ENCODE measurements around the gene CHST4. TPM values are rescaled to one million over a fixed set of nuclear protein-coding genes. Genes with fewer than 3 reads are reported as not detected.
"Not testable (repeated sequence)": the region's sequence is repeated elsewhere in the genome, so short reads cannot be mapped to it uniquely, and the experiment has no call there.

Gene CHST4
- total RNA-seq, 1 donor from 2014 or later: under 0.01 TPM

DNA sequence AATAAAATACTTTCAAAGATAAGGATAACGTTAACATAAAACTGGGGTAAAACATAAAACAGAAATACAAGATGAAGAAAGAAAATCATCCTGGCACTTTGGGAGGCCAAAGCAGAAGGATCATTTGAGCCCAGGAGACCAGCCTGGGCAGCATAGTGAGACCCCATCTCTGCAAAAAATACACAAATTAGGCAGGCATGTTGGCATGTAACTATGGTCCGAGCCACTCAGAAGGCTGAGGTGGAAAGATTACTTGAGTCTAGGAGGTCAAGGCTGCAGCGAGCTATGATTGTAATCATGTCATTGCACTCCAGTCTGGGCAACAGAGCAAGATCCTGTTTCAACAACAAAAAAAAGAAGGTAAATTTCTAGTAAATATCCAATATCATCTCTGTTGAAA is 31.1 kb downstream of the CHST4 start:
- Histone ChIP-seq H3K27me3 (ENCODE audit: control insufficient read depth, insufficient read depth, low read length) (no peaks in the 10 kb centered on the region), H3K4me3 (ENCODE audit: low read depth, low read length) (no peak overlapping the region), H3K36me3 (ENCODE audit: control insufficient read depth, insufficient read depth, low read length) (no peaks in the 10 kb centered on the region)
- no peak for DNase-seq (ENCODE audit: low read depth)
- FAIRE-seq: no peak
- TF ChIP-seq, protein P1, sequence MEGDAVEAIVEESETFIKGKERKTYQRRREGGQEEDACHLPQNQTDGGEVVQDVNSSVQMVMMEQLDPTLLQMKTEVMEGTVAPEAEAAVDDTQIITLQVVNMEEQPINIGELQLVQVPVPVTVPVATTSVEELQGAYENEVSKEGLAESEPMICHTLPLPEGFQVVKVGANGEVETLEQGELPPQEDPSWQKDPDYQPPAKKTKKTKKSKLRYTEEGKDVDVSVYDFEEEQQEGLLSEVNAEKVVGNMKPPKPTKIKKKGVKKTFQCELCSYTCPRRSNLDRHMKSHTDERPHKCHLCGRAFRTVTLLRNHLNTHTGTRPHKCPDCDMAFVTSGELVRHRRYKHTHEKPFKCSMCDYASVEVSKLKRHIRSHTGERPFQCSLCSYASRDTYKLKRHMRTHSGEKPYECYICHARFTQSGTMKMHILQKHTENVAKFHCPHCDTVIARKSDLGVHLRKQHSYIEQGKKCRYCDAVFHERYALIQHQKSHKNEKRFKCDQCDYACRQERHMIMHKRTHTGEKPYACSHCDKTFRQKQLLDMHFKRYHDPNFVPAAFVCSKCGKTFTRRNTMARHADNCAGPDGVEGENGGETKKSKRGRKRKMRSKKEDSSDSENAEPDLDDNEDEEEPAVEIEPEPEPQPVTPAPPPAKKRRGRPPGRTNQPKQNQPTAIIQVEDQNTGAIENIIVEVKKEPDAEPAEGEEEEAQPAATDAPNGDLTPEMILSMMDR (IDR thresholded peaks at IDR 0.05; ENCODE audit: insufficient read depth, low read length, severe bottlenecking): no peak

DNA sequence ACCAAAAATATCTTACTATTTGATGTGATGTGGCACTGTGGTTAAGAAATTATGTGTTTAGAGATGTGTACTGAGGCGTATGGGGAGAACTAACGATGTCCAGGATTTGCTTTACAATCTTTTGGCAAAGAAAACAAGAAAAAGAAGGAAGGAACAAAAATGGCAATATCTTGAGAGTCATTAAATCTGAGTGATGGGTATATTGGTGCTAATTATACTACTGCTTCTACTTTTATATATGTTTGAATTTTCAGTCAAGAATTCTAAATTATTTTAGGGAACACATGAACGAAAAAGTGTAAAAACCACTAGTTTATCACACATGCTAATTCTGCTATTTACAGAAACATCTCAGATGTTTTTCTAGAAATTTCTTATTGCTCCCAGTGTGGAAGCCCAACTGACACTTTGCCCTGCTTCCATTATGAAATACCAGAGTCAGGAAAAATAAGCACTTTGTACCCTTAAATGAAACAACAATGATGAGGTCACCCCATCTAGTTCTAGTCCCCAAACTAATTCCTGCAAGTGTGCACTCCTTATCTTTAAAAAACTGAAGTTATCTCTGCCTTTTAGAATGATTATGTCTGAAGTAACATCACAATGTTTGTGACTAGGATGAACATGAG is 31.8 kb downstream of the CHST4 start:
- Histone ChIP-seq H3K36me3 (ENCODE audit: control insufficient read depth, insufficient read depth, low read length) (no peaks in the 10 kb centered on the region), H3K4me3 (ENCODE audit: low read depth, low read length) (no peak overlapping the region), H3K27me3 (ENCODE audit: control insufficient read depth, insufficient read depth, low read length) (no peaks in the 10 kb centered on the region)
- DNase-seq (ENCODE audit: low read depth): no peak
- TF ChIP-seq, protein P1 (IDR thresholded peaks at IDR 0.05; ENCODE audit: insufficient read depth, low read length, severe bottlenecking): no peak
- FAIRE-seq: no peak

DNA sequence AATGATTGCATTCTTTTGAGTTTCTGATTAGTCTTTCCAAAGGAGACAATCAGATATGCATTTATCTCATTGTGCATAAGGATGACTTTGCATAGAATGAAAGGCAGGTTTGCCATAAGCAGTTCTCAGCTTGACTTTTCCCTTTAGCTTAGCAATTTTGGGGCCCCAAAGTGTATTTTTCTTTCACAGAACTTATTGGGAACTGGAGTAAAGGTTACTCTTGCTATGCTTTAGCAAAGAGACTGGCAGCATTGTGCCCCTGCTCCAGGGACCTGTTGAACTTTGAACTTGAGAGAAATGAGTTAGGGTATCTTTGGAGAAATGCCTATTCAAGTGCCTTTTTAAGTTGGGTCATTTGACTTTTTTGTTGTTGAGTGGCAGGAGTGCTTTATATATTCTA is 33.6 kb downstream of the CHST4 start:
- Histone ChIP-seq H3K36me3 (ENCODE audit: control insufficient read depth, insufficient read depth, low read length) (no peaks in the 10 kb centered on the region), H3K27me3 (ENCODE audit: control insufficient read depth, insufficient read depth, low read length) (no peaks in the 10 kb centered on the region), H3K4me3 (ENCODE audit: low read depth, low read length) (no peak overlapping the region)
- DNase-seq (ENCODE audit: low read depth): no peak
- TF ChIP-seq, protein P1 (IDR thresholded peaks at IDR 0.05; ENCODE audit: insufficient read depth, low read length, severe bottlenecking): no peak
- FAIRE-seq: no peak

DNA sequence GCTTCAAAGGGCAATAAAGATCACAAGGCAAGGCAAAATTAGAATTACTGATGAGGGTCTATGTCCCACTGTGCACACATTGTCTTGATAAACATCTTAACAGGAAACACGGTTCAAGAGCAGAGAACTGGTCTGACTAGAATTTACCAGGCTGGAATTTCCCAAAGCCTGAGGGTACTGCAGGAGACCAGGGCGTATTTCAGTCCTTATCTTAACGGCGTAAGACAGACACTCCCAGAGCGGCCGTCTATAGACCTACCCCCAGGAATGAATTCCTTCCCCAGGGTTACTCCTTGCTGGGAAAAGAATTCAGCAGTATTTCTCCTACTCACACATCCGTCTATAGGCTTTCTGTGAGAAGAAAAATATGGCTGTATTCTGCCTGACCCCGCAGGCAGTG is 35.7 kb downstream of the CHST4 start:
- H3K36me3 ChIP-seq (ENCODE audit: control insufficient read depth, insufficient read depth, low read length); H3K4me3 ChIP-seq (ENCODE audit: low read depth, low read length); H3K27me3 ChIP-seq (ENCODE audit: control insufficient read depth, insufficient read depth, low read length); FAIRE-seq; DNase-seq (ENCODE audit: low read depth): not testable (repeated sequence)

DNA sequence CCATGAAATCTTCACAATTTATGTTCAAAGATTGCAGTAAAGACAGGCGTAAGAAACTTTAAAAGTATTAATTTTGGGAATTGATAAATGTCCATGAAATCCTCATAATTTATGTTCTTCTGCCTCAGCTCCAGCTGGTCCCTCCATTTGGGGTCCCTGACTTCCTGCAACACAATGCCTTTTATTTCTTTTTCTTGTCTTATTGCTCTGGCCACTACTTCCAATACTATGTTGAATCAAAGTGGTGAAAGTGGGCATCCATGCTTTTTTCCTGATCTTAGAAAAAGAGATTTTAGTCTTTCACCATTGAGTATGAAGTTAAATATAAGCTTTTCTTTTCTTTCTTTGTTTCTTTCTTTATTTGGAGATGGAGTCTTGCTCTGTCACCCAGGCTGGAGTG is 36.3 kb downstream of the CHST4 start:
- Histone ChIP-seq H3K27me3 (ENCODE audit: control insufficient read depth, insufficient read depth, low read length) (no peaks in the 10 kb centered on the region), H3K4me3 (ENCODE audit: low read depth, low read length) (no peak overlapping the region), H3K36me3 (ENCODE audit: control insufficient read depth, insufficient read depth, low read length) (no peaks in the 10 kb centered on the region)
- TF ChIP-seq, protein P1 (IDR thresholded peaks at IDR 0.05; ENCODE audit: insufficient read depth, low read length, severe bottlenecking): no peak
- FAIRE-seq (no peak), DNase-seq (ENCODE audit: low read depth) (no peak)

DNA sequence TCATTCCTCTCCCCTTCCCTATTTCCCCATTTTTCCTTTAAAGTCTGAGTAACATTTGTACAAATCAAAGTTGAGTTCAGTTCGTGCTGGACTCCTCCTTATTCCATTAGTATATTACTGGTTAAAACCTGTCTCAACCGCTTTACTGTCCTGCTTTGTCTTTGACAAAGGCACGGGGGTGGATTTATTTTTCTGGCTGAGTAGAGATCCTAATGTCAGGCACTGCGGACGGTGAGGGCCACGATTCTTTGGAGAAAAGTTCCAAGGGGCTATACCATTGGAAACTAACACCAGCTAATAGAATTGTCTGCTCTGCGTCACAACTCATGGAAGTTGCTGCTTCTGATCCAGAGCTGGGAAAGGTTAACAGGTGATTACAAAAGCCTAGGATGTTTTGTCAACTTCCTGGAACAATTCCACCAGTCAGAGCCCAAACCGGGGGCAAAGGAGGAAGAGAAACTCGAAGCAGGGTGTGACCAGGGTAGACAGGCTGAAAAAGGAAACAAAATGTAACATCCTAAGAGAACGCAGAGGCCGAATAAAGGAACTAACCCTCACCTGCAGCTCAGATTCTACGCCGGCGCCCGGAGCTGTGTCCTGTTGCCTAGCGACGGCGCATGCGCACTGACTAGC is 38.2 kb downstream of the CHST4 start:
- TF ChIP-seq, protein P1 (IDR thresholded peaks at IDR 0.05; ENCODE audit: insufficient read depth, low read length, severe bottlenecking): no peak
- no peaks in the 10 kb centered on the region for H3K36me3 ChIP-seq (ENCODE audit: control insufficient read depth, insufficient read depth, low read length)
- peak overlapping the region; percentile 54 for H3K4me3 ChIP-seq (ENCODE audit: low read depth, low read length)
- H3K27me3 ChIP-seq (ENCODE audit: control insufficient read depth, insufficient read depth, low read length): no peaks in the 10 kb centered on the region
- FAIRE-seq (no peak), DNase-seq (ENCODE audit: low read depth) (no peak)

Data from bronchial epithelial cell (primary cell).